ENCODE results near the gene S1PR1. TPM values are rescaled to one million over a fixed set of nuclear protein-coding genes. Genes with fewer than 3 reads are reported as not detected.

The S1PR1 gene
- total RNA-seq, 2 donors from 2014 or later = 4.4 to 10.7 TPM

GRCh38 chr1:101193733-101194169, 43.1 kb upstream of the S1PR1 start:
- no peak for TF ChIP-seq CTCF (IDR thresholded peaks at IDR 0.05)
- no peak overlapping the region for H3K27ac ChIP-seq
- H3K4me1 ChIP-seq = no peaks in the 10 kb centered on the region
- DNase-seq = no peak
- no peaks in the 10 kb centered on the region for H3K27me3 ChIP-seq
- H3K9ac ChIP-seq (ENCODE audit: low read depth in 2 of 2, low read length in 2 of 2) = no peak overlapping the region
- no peaks in the 10 kb centered on the region for H3K9me3 ChIP-seq
- no peaks in the 10 kb centered on the region for H3K36me3 ChIP-seq
- intact Hi-C loops (cut with DNase I) = no loop called here
- H3K4me3 ChIP-seq = no peak overlapping the region

GRCh38 chr1:101194746-101195145, 42.1 kb upstream of the S1PR1 start:
- Histone ChIP-seq H3K4me1 (no peaks in the 10 kb centered on the region), H3K27me3 (no peaks in the 10 kb centered on the region), H3K36me3 (no peaks in the 10 kb centered on the region), H3K9me3 (no peaks in the 10 kb centered on the region), H3K4me3 (no peak overlapping the region), H3K27ac (no peak overlapping the region), H3K9ac (ENCODE audit: low read depth in 2 of 2, low read length in 2 of 2) (no peak overlapping the region)
- TF ChIP-seq CTCF (IDR thresholded peaks at IDR 0.05) = no peak
- intact Hi-C loops (cut with DNase I) = no loop called here
- no peak for DNase-seq

GRCh38 chr1:101196668-101197067, 40.2 kb upstream of the S1PR1 start:
- DNase-seq = no peak

GRCh38 chr1:101198842-101199636, 37.8 kb upstream of the S1PR1 start:
- no peak overlapping the region for H3K4me3 ChIP-seq
- no peaks in the 10 kb centered on the region for H3K9me3 ChIP-seq
- no peak overlapping the region for H3K9ac ChIP-seq (ENCODE audit: low read depth in 2 of 2, low read length in 2 of 2)
- H3K36me3 ChIP-seq = no peaks in the 10 kb centered on the region
- no peak for DNase-seq
- intact Hi-C loops (cut with DNase I) = no loop called here
- H3K4me1 ChIP-seq = no peaks in the 10 kb centered on the region
- no peak for TF ChIP-seq CTCF (IDR thresholded peaks at IDR 0.05)
- no peak overlapping the region for H3K27ac ChIP-seq
- H3K27me3 ChIP-seq = no peaks in the 10 kb centered on the region

More at GRCh38 chr1:101196668-101197067, 40.2 kb upstream of the S1PR1 start:
- H3K9ac ChIP-seq (ENCODE audit: low read depth in 2 of 2, low read length in 2 of 2) = no peak overlapping the region
- no peak overlapping the region for H3K27ac ChIP-seq
- H3K27me3 ChIP-seq = no peaks in the 10 kb centered on the region
- TF ChIP-seq CTCF (IDR thresholded peaks at IDR 0.05) = no peak
- intact Hi-C loops (cut with DNase I) = no loop called here
- H3K9me3 ChIP-seq = no peaks in the 10 kb centered on the region
- no peak overlapping the region for H3K4me3 ChIP-seq
- no peaks in the 10 kb centered on the region for H3K4me1 ChIP-seq
- H3K36me3 ChIP-seq = no peaks in the 10 kb centered on the region

GRCh38 chr1:101199637-101199982, 37.2 kb upstream of the S1PR1 start:
- Histone ChIP-seq H3K27me3 (no peaks in the 10 kb centered on the region), H3K27ac (no peak overlapping the region), H3K9me3 (no peaks in the 10 kb centered on the region), H3K4me3 (no peak overlapping the region), H3K9ac (ENCODE audit: low read depth in 2 of 2, low read length in 2 of 2) (no peak overlapping the region), H3K36me3 (no peaks in the 10 kb centered on the region), H3K4me1 (no peaks in the 10 kb centered on the region)
- no peak for TF ChIP-seq CTCF (IDR thresholded peaks at IDR 0.05)
- no peak for DNase-seq
- intact Hi-C loops (cut with DNase I) = no loop called here
